Iris pigment epithelial cell (primary cell): ENCODE results near the gene ACTR5.
"Not testable (repeated sequence)": the region's sequence is repeated elsewhere in the genome, so short reads cannot be mapped to it uniquely, and the experiment has no call there.

ENCODE experiments used
- DNase-seq: peaks from one replicate; pipeline ENCODE4 v3.0.0-alpha.2; 2011; ENCODE audit warnings: low read depth

ACTR5 gene

DNA sequence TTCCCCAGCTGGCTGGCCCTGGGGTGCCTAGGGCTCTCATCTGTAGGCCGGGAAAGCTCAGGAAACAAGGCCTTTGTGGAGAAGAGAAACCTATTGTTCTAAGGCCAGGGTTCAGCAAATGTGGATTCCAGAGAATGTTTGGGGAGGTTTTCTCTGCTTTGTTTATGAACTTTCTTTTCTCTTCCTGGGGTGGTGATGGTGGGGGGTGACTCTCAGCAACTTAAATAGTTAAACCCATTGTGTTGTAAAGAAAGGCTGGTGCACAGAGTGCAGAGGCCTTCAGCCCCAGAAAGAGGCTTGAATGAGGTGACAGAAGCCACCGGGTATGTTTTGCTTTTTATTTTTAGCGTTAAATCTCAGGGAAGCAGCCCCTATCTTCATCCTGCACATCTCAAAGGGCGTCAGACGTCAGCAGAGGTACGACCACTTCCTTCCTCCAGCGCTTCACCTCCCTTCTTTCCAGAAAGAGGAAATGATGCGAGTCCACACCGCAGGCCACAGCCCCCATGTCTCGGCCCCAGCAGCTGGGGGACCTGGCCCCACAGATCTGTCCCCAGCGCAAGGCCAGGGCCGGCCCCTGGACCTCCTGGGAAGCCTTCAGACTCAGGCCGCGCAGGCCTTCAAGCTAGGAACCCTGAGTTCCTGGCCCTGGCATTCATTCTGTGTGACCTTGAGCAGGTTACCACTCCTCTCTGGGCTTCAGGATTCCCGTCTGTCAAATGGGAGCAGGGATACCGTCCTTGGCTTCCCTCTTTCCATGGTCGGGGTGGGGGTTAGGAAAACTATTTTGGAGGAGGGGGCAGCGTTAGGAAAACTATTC, 56.6 kb downstream of the ACTR5 start:
- no peak for DNase-seq

DNA sequence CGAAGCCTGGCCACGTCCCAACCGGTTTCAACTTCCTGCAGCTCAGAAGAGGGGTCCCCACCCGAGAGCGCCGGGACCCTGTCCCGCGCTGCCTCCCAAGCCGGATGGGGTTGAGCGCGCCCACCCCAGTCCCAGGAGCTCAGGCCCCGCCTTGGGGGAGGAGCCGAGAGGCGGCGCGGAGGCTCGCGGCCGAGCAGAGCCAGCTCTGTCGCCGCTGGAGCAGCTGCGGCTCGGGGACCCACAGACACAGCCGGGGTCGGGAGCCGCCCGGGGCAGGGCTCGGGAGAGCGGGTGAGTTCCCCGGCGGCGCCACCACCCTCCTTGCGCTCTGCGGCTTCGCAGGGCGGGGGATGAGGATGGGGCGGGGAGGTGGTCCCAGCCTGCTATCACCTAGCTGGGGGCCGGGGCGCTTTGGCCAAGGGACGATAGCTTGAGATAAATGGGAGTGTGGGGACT, 57.3 kb downstream of the ACTR5 start, which contains the start of gene PPP1R16B:
Gene PPP1R16B, plus strand, starts transcription at position 196 of the 456 bp plus-strand sequence. CDS start 30,229 bp downstream, outside the sequence.
- DNase-seq, result no peak

DNA sequence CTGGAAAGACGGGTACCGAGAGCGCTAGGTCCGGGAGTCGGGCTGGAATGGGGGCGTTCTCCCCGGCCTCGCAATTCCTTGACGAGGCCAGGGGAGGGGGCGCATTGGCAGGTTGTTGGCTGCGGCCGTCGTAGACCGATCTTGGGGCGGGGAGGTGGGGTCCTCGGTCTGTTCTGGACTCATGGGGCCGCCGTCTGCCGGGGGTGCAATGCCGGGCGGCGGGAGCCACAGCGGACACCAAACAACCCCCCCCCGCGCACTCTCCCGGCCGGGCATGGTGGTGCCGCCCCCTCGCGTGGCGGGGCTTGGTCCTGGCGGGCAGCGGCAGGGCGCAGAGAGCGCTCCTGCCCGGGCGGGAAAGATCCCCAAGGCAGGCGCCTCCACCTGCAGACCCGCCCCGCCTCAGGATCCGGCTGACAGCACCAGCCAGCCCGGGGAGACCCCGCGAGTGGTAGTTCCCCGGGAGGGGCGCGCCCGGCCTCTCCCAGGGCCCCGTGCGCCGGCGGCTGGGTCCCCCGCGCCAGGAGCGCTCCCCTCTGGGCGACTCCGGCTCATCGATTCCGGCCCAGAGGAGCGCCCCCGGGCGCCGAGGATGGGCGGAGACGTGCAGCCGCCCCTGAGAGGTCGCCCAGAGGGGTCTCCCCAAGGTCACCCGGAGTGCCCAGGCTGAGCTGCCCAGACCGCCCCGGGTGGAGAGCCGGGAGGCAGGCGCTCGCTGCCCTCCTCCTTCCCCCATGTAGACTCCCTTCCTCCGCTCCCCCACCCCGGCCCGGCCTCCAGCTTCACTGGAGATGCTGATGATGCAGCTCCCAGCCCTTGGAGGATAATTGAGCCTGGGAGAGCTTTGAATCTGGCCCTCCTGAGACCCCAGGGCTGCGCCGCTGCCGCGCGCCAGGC, 57.9 kb downstream of the ACTR5 start:
- no peak for DNase-seq

DNA sequence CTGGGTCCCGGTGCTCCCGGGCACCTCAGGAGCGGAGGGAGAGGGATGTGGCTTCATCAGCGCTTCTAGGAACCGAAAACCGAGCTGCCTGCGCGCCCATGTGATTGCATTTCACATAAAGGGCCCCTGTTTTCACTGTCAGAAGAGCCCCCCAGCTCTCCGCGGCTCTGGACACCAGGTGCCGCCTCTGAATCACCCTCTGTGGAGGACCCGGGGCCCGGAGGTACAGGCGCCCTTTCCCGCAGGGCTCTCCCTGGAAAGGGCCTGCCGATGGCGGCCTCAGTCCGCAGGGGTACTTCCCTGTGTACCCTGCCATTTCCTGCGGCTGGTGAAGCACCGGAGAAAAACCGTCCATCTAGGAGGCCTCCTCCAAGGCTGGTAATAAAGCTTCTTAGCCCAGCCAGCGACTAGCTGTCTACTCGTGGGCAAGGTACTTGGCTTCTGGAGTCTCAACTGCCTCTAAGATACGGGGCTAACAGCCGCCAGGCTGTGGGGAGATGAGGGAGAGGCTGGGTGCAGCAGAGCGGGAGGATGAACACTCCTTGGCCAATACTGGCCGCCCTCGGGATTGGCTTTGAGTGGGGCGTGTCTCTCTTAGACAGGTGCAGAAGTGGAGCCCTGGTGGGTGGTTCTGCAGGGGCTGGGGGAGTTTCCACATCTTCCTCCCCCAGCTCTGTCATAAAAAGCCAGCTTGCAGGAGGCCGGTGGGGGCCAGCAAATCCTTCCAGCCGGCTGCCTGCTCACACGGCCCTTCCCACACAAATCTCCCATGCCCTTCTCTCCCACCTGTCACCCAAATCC, 58.8 kb downstream of the ACTR5 start:
- DNase-seq, result no peak

- DNase-seq, result no peak
Measured at GRCh38 chr20:38809942-38810341, 61.7 kb downstream of the ACTR5 start.

GRCh38 chr20:38810926-38811630, 62.8 kb downstream of the ACTR5 start:
- no peak for DNase-seq

- DNase-seq, result no peak
Measured at GRCh38 chr20:38811769-38812168, 63.5 kb downstream of the ACTR5 start.

GRCh38 chr20:38812182-38812581, 63.9 kb downstream of the ACTR5 start:
- no peak for DNase-seq

GRCh38 chr20:38812709-38813573, 64.7 kb downstream of the ACTR5 start:
- no peak for DNase-seq

GRCh38 chr20:38813574-38813962, 65.3 kb downstream of the ACTR5 start:
- DNase-seq, result not testable (repeated sequence)

GRCh38 chr20:38815446-38815845, 67.2 kb downstream of the ACTR5 start:
- DNase-seq, result no peak

DNA sequence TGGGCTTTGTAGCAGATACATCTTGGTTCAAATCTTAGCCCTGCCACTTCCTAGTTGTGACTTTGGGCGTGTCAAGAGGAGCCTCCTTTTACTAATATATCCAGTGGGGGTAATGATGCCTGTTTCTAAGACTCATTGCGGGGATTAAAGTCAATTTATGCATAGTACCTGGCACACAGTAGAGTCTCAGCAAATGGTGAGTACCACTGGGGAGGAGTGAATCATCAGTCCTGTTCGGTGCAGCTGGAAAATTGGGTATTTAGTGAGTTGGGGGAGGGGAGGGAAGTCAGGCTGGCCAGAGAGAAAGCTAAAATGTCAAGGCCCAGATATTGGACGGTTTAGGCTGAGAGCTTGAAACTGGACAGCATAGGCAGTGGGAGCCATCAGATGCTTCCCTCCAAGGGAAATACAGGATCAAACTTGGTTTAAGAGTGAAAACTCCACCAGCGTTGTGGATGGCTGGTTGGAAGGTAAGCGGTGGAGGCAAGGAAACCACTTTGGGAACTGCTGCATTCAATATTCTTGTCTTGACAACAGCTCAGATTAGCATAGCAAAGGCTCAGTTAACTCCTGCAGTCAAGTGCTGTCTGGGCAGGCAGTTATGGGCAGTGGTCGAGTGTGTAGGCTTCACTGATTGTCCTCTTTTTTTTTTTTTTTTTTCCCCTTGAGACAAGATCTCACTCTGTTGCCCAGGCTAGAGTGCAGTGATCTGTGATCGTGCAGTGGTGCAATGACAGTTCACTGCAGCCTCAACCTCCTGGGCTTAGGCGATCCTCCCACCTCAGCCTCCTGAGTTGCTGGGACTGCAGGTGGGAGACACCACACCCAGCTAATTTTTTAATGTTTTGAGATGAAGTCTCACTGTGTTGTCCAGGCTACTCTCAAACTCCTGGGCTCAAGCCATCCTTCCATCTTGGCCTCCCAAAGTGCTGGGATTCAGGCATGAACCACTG, 70.1 kb downstream of the ACTR5 start:
- no peak for DNase-seq
